K562 (cell line): ENCODE data around the gene DPP10. TPM values are rescaled to one million over a fixed set of nuclear protein-coding genes. Genes with fewer than 3 reads are reported as not detected.

Experiments
- ATAC-seq: fragments of 200-7000 bp; cut with Tn5 transposase; 3 replicates; pipeline ENCODE4 v1.9.1; 2020; ENCODE audit warnings: moderate library complexity
- BruUV-seq: library from RNA; stranded (reverse); fragments of 400-500 nt; replicated peaks from 2 replicates; lab custom pipeline; 2021; lab: Mats Ljungman, UMichigan
- CTCF ChIA-PET: fragments of 300-600 bp; formaldehyde crosslinking; extraction: SDS; loops from one replicate; lab custom pipeline; 2021; ENCODE audit warnings: low intra/inter-chr PET ratio; lab: Yijun Ruan, JAX
- POLR2A ChIA-PET: fragments of 300-600, 350-650 bp; sonication (Branson Sonifier 250); formaldehyde crosslinking; extraction: SDS; loops from one replicate; lab custom pipeline; 2021; ENCODE audit warnings: antibody characterized with exemption, inconsistent platforms; lab: Yijun Ruan, JAX
- DNase-seq, 4 experiments: peaks; one replicate each; pipeline versions ENCODE4 v3.0.0 to v3.0.0-alpha.2; 2011 to 2018; ENCODE audit warnings: low spot score in 3 of 4, mixed read lengths in 3 of 4; ENCODE audit errors: extremely low read depth in 1 of 4
- FAIRE-seq: peaks from 2 replicates; lab custom pipeline; 2011; peaks lifted over from hg19 to GRCh38; lab: Jason Lieb, UNC
- H2AFZ ChIP-seq: 2 replicates; pipeline ENCODE4 v1.6.0; 2011; ENCODE audit warnings: low read depth, low read length, control low read depth, inconsistent platforms
- H3K27ac ChIP-seq: fragments of 200-600 bp; 3 replicates; pipeline ENCODE4 v1.8.0; 2011; ENCODE audit warnings: low read depth, mild to moderate bottlenecking, control low read depth, inconsistent platforms, low read length, moderate library complexity, mixed read lengths; ENCODE audit errors: extremely low read depth
- H3K27me3 ChIP-seq, 2 experiments: fragments of 300-600 bp in 1 of 2; 2 replicates in 1 of 2; 3 replicates in 1 of 2; pipeline versions ENCODE4 v1.6.0 to v1.8.0; 2011; ENCODE audit warnings: inconsistent platforms in 2 of 2, low read length in 2 of 2, mild to moderate bottlenecking in 1 of 2, mixed read lengths in 1 of 2, moderate library complexity in 1 of 2; ENCODE audit not compliant: control insufficient read depth in 2 of 2, insufficient read depth in 2 of 2
- H3K36me3 ChIP-seq: fragments of 300-600 bp; 3 replicates; pipeline ENCODE4 v1.8.0; 2011; ENCODE audit warnings: mild to moderate bottlenecking, low read length, inconsistent platforms; ENCODE audit not compliant: control insufficient read depth, insufficient read depth
- H3K4me1 ChIP-seq, 2 experiments: fragments of 200-600 bp in 1 of 2; replicated peaks in 1 of 2; 2 replicates in 1 of 2; 3 replicates in 1 of 2; pipeline versions ENCODE4 v1.5.1 to v1.8.0; 2011; ENCODE audit warnings: inconsistent platforms in 2 of 2, low read length in 2 of 2, mild to moderate bottlenecking in 1 of 2, mixed read lengths in 1 of 2, moderate library complexity in 1 of 2; ENCODE audit not compliant: control insufficient read depth in 2 of 2, insufficient read depth in 2 of 2
- H3K4me2 ChIP-seq: 2 replicates; pipeline ENCODE4 v1.6.1; 2011; ENCODE audit warnings: low read length, control low read depth, inconsistent platforms, mixed read lengths; ENCODE audit not compliant: insufficient read depth
- H3K4me3 ChIP-seq: fragments of 200-600 bp; sonication (generic), shearing (Covaris generic); 2 replicates; pipeline ENCODE4 v1.5.1; 2016; ENCODE audit warnings: control low read depth, inconsistent platforms
- H3K79me2 ChIP-seq: fragments of 200-600 bp; 3 replicates; pipeline ENCODE4 v1.8.0; 2011; ENCODE audit warnings: low read length, inconsistent platforms; ENCODE audit not compliant: control insufficient read depth, insufficient read depth
- H3K9ac ChIP-seq, 2 experiments: 2 replicates each; pipeline versions ENCODE4 v1.6.0 to v1.6.1; 2011; ENCODE audit warnings: low read depth in 2 of 2, low read length in 2 of 2, control low read depth in 1 of 2, inconsistent platforms in 1 of 2, mild to moderate bottlenecking in 1 of 2, mixed read lengths in 1 of 2; ENCODE audit not compliant: insufficient read depth in 1 of 2
- H3K9me1 ChIP-seq: one replicate; pipeline ENCODE4 v1.6.0; 2011; ENCODE audit warnings: inconsistent platforms, mild to moderate bottlenecking, low read length, moderate library complexity; ENCODE audit not compliant: control insufficient read depth, insufficient read depth
- H3K9me3 ChIP-seq: replicated peaks from 2 replicates; pipeline ENCODE4 v1.5.1; 2011; ENCODE audit warnings: low read depth, low read length, inconsistent platforms; ENCODE audit not compliant: control insufficient read depth, insufficient read depth
- H4K20me1 ChIP-seq: replicated peaks from 2 replicates; pipeline ENCODE4 v1.6.1; 2011; ENCODE audit warnings: low read length, inconsistent platforms, mixed read lengths; ENCODE audit not compliant: control insufficient read depth, insufficient read depth
- DDX20 ChIP-seq: fragments of 450-650 bp; IDR thresholded peaks from 2 replicates; pipeline ENCODE4 v1.6.1; 2016; ENCODE audit warnings: missing genetic modification characterization, low read depth, mild to moderate bottlenecking, missing compliant biosample characterization, moderate library complexity
- FOXM1 ChIP-seq, 2 experiments: fragments of 450-650 bp in 1 of 2; sonication (generic) in 1 of 2; formaldehyde crosslinking in 1 of 2; IDR thresholded peaks; 2 replicates each; pipeline versions ENCODE4 v1.6.1 to v1.9.0; 2017 to 2022; ENCODE audit warnings: low read depth in 2 of 2, mild to moderate bottlenecking in 2 of 2, missing genetic modification reagents in 1 of 2, moderate library complexity in 1 of 2
- GTF2E2 ChIP-seq: fragments of 200-800 bp; sonication (Bioruptor generic); IDR thresholded peaks from 2 replicates; pipeline ENCODE4 v1.6.1; 2016; ENCODE audit warnings: missing genetic modification characterization, missing compliant biosample characterization
- NFE2L1 ChIP-seq: fragments of 450-650 bp; IDR thresholded peaks from 2 replicates; pipeline ENCODE4 v1.6.1; 2016; ENCODE audit warnings: missing genetic modification characterization, low read depth, mild to moderate bottlenecking, missing compliant biosample characterization, moderate library complexity, borderline replicate concordance
- RBM15 ChIP-seq: fragments of 200-400 bp; formaldehyde crosslinking; IDR thresholded peaks from 2 replicates; pipeline ENCODE4 v1.6.1; 2018; ENCODE audit warnings: mild to moderate bottlenecking, low read length, moderate library complexity; ENCODE audit not compliant: insufficient read depth
- SP1 ChIP-seq: sonication (generic); formaldehyde crosslinking; IDR thresholded peaks from 2 replicates; pipeline ENCODE4 v1.8.1; 2022; ENCODE audit warnings: mild to moderate bottlenecking, missing genetic modification reagents
- SRSF7 ChIP-seq: fragments of 200-400 bp; formaldehyde crosslinking; optimal IDR thresholded peaks from 2 replicates; pipeline ENCODE3; 2017; ENCODE audit warnings: mild to moderate bottlenecking, low read depth, low read length
- ZNF197 ChIP-seq: fragments of 200-800 bp; sonication (Bioruptor generic); IDR thresholded peaks from 2 replicates; pipeline ENCODE4 v1.6.1; 2016; ENCODE audit warnings: low read depth, missing genetic modification characterization, missing compliant biosample characterization
- ZNF668 ChIP-seq: fragments of 250-450 bp; sonication (Bioruptor Pico); IDR thresholded peaks from 2 replicates; pipeline ENCODE4 v1.8.0; 2022; ENCODE audit warnings: mild to moderate bottlenecking, inconsistent platforms
- ZSCAN32 ChIP-seq: fragments of 450-650 bp; formaldehyde crosslinking; IDR thresholded peaks from 2 replicates; pipeline ENCODE4 v1.4.0; 2020; ENCODE audit warnings: mild to moderate bottlenecking, moderate library complexity
- WGBS: fragments of 100-300 bp; shearing (Covaris generic); methylation state at CpG from one replicate; pipeline ENCODE4 v1.1.6; 2016; ENCODE audit warnings: low coverage, mixed read lengths; ENCODE audit not compliant: insufficient coverage; ENCODE audit errors: missing lambda C conversion rate; 5-methylcytosine and 5-hydroxymethylcytosine counted together
- in situ Hi-C: fragments of 300-500 bp; cut with MboI; formaldehyde crosslinking; loops from 4 replicates; pipeline ENCODE4 v1.15.0; 2018; ENCODE audit warnings: inconsistent platforms, mixed read lengths
- intact Hi-C: fragments of 100-400 bp; cut with micrococcal nuclease; formaldehyde crosslinking; loops from 2 replicates; pipeline ENCODE4 v1.14.2; 2022
- polyA plus RNA-seq, 8 experiments: library from polyadenylated mRNA; depleted of rRNA in 4 of 8; stranded (reverse) in 5 of 8; unstranded in 3 of 8; fragments of >200 nt; fragmentation: Nextera tagmentation in 2 of 8; fragmentation: Illumina TruSeq in 1 of 8; extraction: Ambion mirVana in 2 of 8; extraction: Trizol in 1 of 8; gene quantifications; 2 replicates each; pipeline versions ENCODE4 v1.2.1 to v1.2.3, GENCODE V29; 2011 to 2014; ENCODE audit warnings: inconsistent platforms in 1 of 8, missing spikeins in 1 of 8
- total RNA-seq, 7 experiments: library from RNA; depleted of rRNA in 6 of 7; stranded (reverse); fragments of >200 nt in 6 of 7; fragmentation: Illumina TruSeq in 2 of 7; extraction: Trizol in 2 of 7; gene quantifications; 2 replicates each; pipeline versions ENCODE4 v1.2.1 to v1.2.3, GENCODE V29; 2011 to 2021; ENCODE audit warnings: low replicate concordance in 1 of 7

The DPP10 gene
- total and polyA plus RNA-seq, 9 of the 15 experiments (the other 6 are each of a cell fraction or from before 2014, with no cell fraction given): not detected

- H3K79me2 ChIP-seq: no peaks in the 10 kb centered on the region
- FAIRE-seq: no peak
- no peak overlapping the region for H3K4me3 ChIP-seq
- in situ Hi-C loops: no loop called here
- no peaks in the 10 kb centered on the region for H3K9me3 ChIP-seq
- no peak for ATAC-seq
- no peaks in the 10 kb centered on the region for H3K36me3 ChIP-seq
- BruUV-seq: no TSS peak
- TF ChIP-seq GTF2E2 (tag) (no peak), FOXM1 (IDR thresholded peaks at IDR 0.05; ENCODE audit: low read depth) (no peak), FOXM1 (CRISPR knock-in tag; IDR thresholded peaks at IDR 0.05; ENCODE audit: low read depth) (no peak), ZNF197 (no peak)
- TF ChIP-seq, all 486 proteins: peak for 0
- Histone ChIP-seq H3K4me2 (no peak overlapping the region), H3K27ac (no peak overlapping the region), H3K27me3 (no peaks in the 10 kb centered on the region), H4K20me1 (no peaks in the 10 kb centered on the region), H3K9ac (no peak overlapping the region), H3K9me1 (no peaks in the 10 kb centered on the region), H3K4me1 (no peaks in the 10 kb centered on the region), H2AFZ (no peak overlapping the region)
- no peak for DNase-seq
- POLR2A ChIA-PET: no interaction called here
- 0% methylated on average over 3 of the region's 3 CpGs for WGBS
- intact Hi-C loops: no loop called here
- CTCF ChIA-PET: no interaction called here
Measured at GRCh38 chr2:115505331-115505730, 1062.9 kb downstream of the DPP10 start.

DNA sequence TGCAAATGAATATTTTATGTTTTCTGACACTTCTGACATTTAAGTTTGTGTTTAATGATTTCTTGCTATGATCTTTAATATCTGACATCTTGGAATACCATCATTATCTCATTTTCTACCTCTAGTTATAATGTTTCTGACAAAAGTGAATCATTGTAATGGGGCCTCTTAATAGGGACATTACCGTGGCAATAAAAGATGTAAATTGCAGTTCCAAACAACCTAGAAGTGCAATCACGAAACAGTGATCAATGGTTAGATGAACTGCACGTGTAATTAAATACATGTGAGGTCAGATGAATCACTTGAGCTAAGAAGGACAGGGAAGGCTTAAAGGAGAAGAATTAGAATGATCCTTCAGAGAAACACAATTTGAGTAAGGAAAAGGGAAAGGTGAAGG is 1078.3 kb downstream of the DPP10 start:
- ChIA-PET CTCF (no interaction called here), POLR2A (no interaction called here)
- no peak for ATAC-seq
- H3K9ac ChIP-seq: no peak overlapping the region
- H3K4me1 ChIP-seq: no peaks in the 10 kb centered on the region
- TF ChIP-seq NFE2L1 (tag): no peak
- no peak for TF ChIP-seq DDX20 (tag)
- TF ChIP-seq RBM15: no peak
- no peak for TF ChIP-seq ZSCAN32 (CRISPR knock-in tag)
- no peak for TF ChIP-seq SRSF7
- TF ChIP-seq SP1: no peak
- no peak for TF ChIP-seq ZNF668 (CRISPR knock-in tag)
- H4K20me1 ChIP-seq: no peaks in the 10 kb centered on the region
- H3K4me2 ChIP-seq: no peak overlapping the region
- no peaks in the 10 kb centered on the region for H3K79me2 ChIP-seq
- no peaks in the 10 kb centered on the region for H3K27me3 ChIP-seq
- no peaks in the 10 kb centered on the region for H3K9me1 ChIP-seq
- no peaks in the 10 kb centered on the region for H3K36me3 ChIP-seq
- in situ Hi-C loops (no loop called here), intact Hi-C loops (no loop called here)
- no peak for FAIRE-seq
- no peak overlapping the region for H3K27ac ChIP-seq
- 0% methylated on average over 3 of the region's 3 CpGs for WGBS
- H2AFZ ChIP-seq: no peak overlapping the region
- no peaks in the 10 kb centered on the region for H3K9me3 ChIP-seq
- DNase-seq: no peak
- no peak overlapping the region for H3K4me3 ChIP-seq
- BruUV-seq: no TSS peak
